KOPT-K1 (cell line): ENCODE results near the gene TH.

Experiments used
- H3K27ac ChIP-seq: fragments of 200-600 bp; sonication (generic); 2 replicates; pipeline ENCODE4 v1.5.1; 2016; ENCODE audit warnings: antibody characterized with exemption, mild to moderate bottlenecking, low read depth, low read length; ENCODE audit not compliant: poor library complexity, severe bottlenecking
- H3K36me3 ChIP-seq: fragments of 200-600 bp; sonication (generic); 2 replicates; pipeline ENCODE4 v1.5.1; 2017; ENCODE audit warnings: antibody characterized with exemption, mild to moderate bottlenecking, low read length, moderate library complexity; ENCODE audit not compliant: insufficient read depth
- H3K9me3 ChIP-seq: fragments of 200-600 bp; sonication (generic); 2 replicates; pipeline ENCODE4 v1.5.1; 2017; ENCODE audit warnings: antibody characterized with exemption, low read length, mild to moderate bottlenecking; ENCODE audit not compliant: insufficient read depth, poor library complexity, severe bottlenecking

Gene TH

GRCh38 chr11:2154195-2154585 is 17.4 kb downstream of the TH start:
- H3K36me3 ChIP-seq: no peaks in the 10 kb centered on the region
- H3K27ac ChIP-seq: no peak overlapping the region
- H3K9me3 ChIP-seq: no peaks in the 10 kb centered on the region

- Histone ChIP-seq H3K36me3 (no peaks in the 10 kb centered on the region), H3K9me3 (no peaks in the 10 kb centered on the region), H3K27ac (no peak overlapping the region)
Measured at GRCh38 chr11:2153581-2154194, 17.9 kb downstream of the TH start.

- no peaks in the 10 kb centered on the region for H3K9me3 ChIP-seq
- H3K27ac ChIP-seq: no peak overlapping the region
- H3K36me3 ChIP-seq: no peaks in the 10 kb centered on the region
Measured at GRCh38 chr11:2151500-2152257, 19.9 kb downstream of the TH start.

- Histone ChIP-seq H3K27ac (no peak overlapping the region), H3K9me3 (no peaks in the 10 kb centered on the region), H3K36me3 (no peaks in the 10 kb centered on the region)
Measured at GRCh38 chr11:2149864-2150847, 21.5 kb downstream of the TH start.

GRCh38 chr11:2149460-2149859 is 22.2 kb downstream of the TH start:
- Histone ChIP-seq H3K27ac (no peak overlapping the region), H3K36me3 (no peaks in the 10 kb centered on the region), H3K9me3 (no peaks in the 10 kb centered on the region)

GRCh38 chr11:2148595-2148994 is 23.0 kb downstream of the TH start:
- Histone ChIP-seq H3K27ac (no peak overlapping the region), H3K9me3 (no peaks in the 10 kb centered on the region), H3K36me3 (no peaks in the 10 kb centered on the region)

GRCh38 chr11:2147391-2147790 is 24.2 kb downstream of the TH start:
- Histone ChIP-seq H3K36me3 (no peaks in the 10 kb centered on the region), H3K27ac (no peak overlapping the region), H3K9me3 (no peaks in the 10 kb centered on the region)

GRCh38 chr11:2146051-2146450 is 25.6 kb downstream of the TH start:
- Histone ChIP-seq H3K27ac (no peak overlapping the region), H3K36me3 (no peaks in the 10 kb centered on the region), H3K9me3 (no peaks in the 10 kb centered on the region)

- no peaks in the 10 kb centered on the region for H3K36me3 ChIP-seq
- H3K27ac ChIP-seq: no peak overlapping the region
- H3K9me3 ChIP-seq: no peaks in the 10 kb centered on the region
Measured at GRCh38 chr11:2144544-2145248, 26.9 kb downstream of the TH start.

- no peaks in the 10 kb centered on the region for H3K9me3 ChIP-seq
- H3K36me3 ChIP-seq: no peaks in the 10 kb centered on the region
Measured at GRCh38 chr11:2143799-2144543, 27.6 kb downstream of the TH start.

GRCh38 chr11:2143477-2143798 is 28.2 kb downstream of the TH start:
- Histone ChIP-seq H3K9me3 (no peaks in the 10 kb centered on the region), H3K36me3 (no peaks in the 10 kb centered on the region), H3K27ac (no peak overlapping the region)

More at GRCh38 chr11:2143799-2144543, 27.6 kb downstream of the TH start:
- H3K27ac ChIP-seq: no peak overlapping the region

GRCh38 chr11:2142762-2143202 is 28.8 kb downstream of the TH start:
- Histone ChIP-seq H3K36me3 (no peaks in the 10 kb centered on the region), H3K9me3 (no peaks in the 10 kb centered on the region), H3K27ac (no peak overlapping the region)

GRCh38 chr11:2142300-2142759 is 29.3 kb downstream of the TH start:
- H3K9me3 ChIP-seq: no peaks in the 10 kb centered on the region
- no peaks in the 10 kb centered on the region for H3K36me3 ChIP-seq
- H3K27ac ChIP-seq: no peak overlapping the region
